Measurements from ENCODE around the gene TNFRSF4. TPM values are rescaled to one million over a fixed set of nuclear protein-coding genes. Genes with fewer than 3 reads are reported as not detected.

TNFRSF4 gene
- total and polyA plus RNA-seq, 9 of the 15 experiments (the other 6 are each of a cell fraction or from before 2014, with no cell fraction given) = 0.07 to 0.44 (median 0.19) TPM; not detected in 5

DNA sequence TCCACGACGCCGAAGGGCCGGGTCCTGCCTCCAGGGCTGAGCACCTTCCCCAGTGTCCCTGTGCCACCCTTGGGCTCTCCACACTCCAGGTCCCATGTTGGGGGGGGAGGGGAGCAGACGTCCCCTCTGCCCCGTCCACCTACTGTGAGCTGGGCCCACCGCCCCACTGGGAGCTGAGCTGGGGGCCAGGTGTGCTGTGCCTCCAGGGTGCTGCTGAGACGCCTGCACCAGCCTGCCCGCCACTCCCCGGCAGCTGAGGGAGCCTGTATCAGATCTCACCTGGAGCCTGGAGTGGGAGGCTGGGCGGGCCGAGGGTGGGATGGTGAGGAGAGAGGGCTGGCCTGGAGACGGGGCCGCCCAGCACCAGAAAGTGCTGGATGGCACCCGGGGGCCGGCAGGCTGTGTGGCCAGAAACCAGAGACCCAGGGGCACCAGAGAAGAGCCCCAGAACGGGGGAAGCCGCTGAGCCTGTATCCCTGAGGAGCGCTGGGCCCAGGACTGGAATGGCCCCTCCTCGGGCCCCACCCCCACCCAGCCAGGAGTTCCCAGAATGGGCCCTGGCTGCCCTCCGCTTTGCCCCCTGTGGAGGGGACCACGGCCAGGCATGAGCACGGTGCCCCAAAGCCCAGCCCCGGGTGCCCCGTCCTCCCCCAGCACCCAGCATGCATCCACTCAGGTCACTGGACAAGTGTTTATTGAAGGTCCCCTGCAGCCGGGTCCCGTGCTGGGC lies 11.0 kb downstream of the TNFRSF4 start:
- H3K9ac ChIP-seq (ENCODE audit: insufficient read depth in 1 of 2, low read depth in 2 of 2, low read length in 2 of 2) = no peak overlapping the region
- no peak for TF ChIP-seq E4F1 (CRISPR knock-in tag; IDR thresholded peaks at IDR 0.05; ENCODE audit: borderline replicate concordance)
- TF ChIP-seq ZBTB7A (IDR thresholded peaks at IDR 0.05; ENCODE audit: borderline replicate concordance, control insufficient read depth, low read depth, low read length) = no peak
- TF ChIP-seq SIRT6 (IDR thresholded peaks at IDR 0.05; ENCODE audit: low read depth, low read length) = no peak
- no peak for TF ChIP-seq ZFX (CRISPR knock-in tag; IDR thresholded peaks at IDR 0.05)
- TF ChIP-seq NCOA2 (IDR thresholded peaks at IDR 0.05; ENCODE audit: partially characterized antibody in 2 of 2) = no peak
- H3K4me3 ChIP-seq = no peak overlapping the region
- ChIA-PET POLR2A (interaction anchor here (0.6 to 0.7 kb wide), 2 partner anchors 15 to 205 kb away, joined by 3 to 4 read pairs; no protein-coding TSS in a partner anchor), CTCF (ENCODE audit: low intra/inter-chr PET ratio) (no interaction called here)
- in situ Hi-C loops (cut with MboI) = no loop called here
- WGBS (ENCODE audit: insufficient coverage, low coverage, missing lambda C conversion rate) = 18% methylated on average over 21 of the region's 27 CpGs
- no peaks in the 10 kb centered on the region for H3K79me2 ChIP-seq (ENCODE audit: control insufficient read depth, insufficient read depth, low read length)
- no peak overlapping the region for H3K27ac ChIP-seq (ENCODE audit: extremely low read depth, low read depth, low read length)
- H2AFZ ChIP-seq (ENCODE audit: low read depth, low read length) = no peak overlapping the region
- peak in 2 of 4 experiments; percentile 66 to 69 for DNase-seq (ENCODE audit: extremely low read depth in 1 of 4, low spot score in 3 of 4)
- no peaks in the 10 kb centered on the region for H4K20me1 ChIP-seq (replicated peaks; ENCODE audit: control insufficient read depth, insufficient read depth, low read length)
- no peak overlapping the region for H3K4me2 ChIP-seq (ENCODE audit: insufficient read depth, low read length)
- H3K36me3 ChIP-seq (ENCODE audit: control insufficient read depth, insufficient read depth, low read length) = no peaks in the 10 kb centered on the region
- H3K4me1 ChIP-seq (replicated peaks in 1 of 2; ENCODE audit: control insufficient read depth in 2 of 2, insufficient read depth in 2 of 2, low read length in 2 of 2) = peaks cover 0 to 93% of the 10 kb centered on the region in 2 experiments; a peak in 4 of 5 replicates
- no peaks in the 10 kb centered on the region for H3K9me1 ChIP-seq (ENCODE audit: control insufficient read depth, insufficient read depth, low read length)
- ATAC-seq = no peak
- intact Hi-C loops (cut with micrococcal nuclease) = no loop called here
- FAIRE-seq = no peak
- no TSS peak for BruUV-seq (replicated peaks)
- H3K9me3 ChIP-seq (replicated peaks; ENCODE audit: control insufficient read depth, insufficient read depth, low read depth, low read length) = no peaks in the 10 kb centered on the region
- H3K27me3 ChIP-seq (ENCODE audit: control insufficient read depth in 2 of 2, insufficient read depth in 2 of 2, low read length in 2 of 2) = no peaks in the 10 kb centered on the region

Data from K562 (cell line).